HepG2 (cell line): Measurements from ENCODE around the gene MDP1. TPM values are rescaled to one million over a fixed set of nuclear protein-coding genes. Genes with fewer than 3 reads are reported as not detected.

Experiments
- AKAP8 ChIP-seq: sonication (generic); formaldehyde crosslinking; IDR thresholded peaks from 2 replicates; pipeline ENCODE4 v1.5.1; 2020; ENCODE audit warnings: mild to moderate bottlenecking, missing genetic modification reagents
- CBX1 ChIP-seq: IDR thresholded peaks from one replicate; pipeline ENCODE4 v1.6.1; 2016; ENCODE audit warnings: antibody characterized with exemption, low read depth
- FOXC1 ChIP-seq: sonication (generic); formaldehyde crosslinking; IDR thresholded peaks from 2 replicates; pipeline ENCODE4 v1.8.0; 2022; ENCODE audit warnings: mild to moderate bottlenecking, missing genetic modification reagents, borderline replicate concordance
- HES4 ChIP-seq: sonication (generic); formaldehyde crosslinking; IDR thresholded peaks from 2 replicates; pipeline ENCODE4 v1.9.0; 2021; ENCODE audit warnings: mild to moderate bottlenecking, missing genetic modification reagents, borderline replicate concordance
- HNF1A ChIP-seq, 2 experiments: sonication (generic) in 1 of 2; formaldehyde crosslinking in 1 of 2; IDR thresholded peaks; 2 replicates each; pipeline versions ENCODE4 v1.4.0 to v1.6.1; 2016 to 2020; ENCODE audit warnings: borderline replicate concordance in 1 of 2, low read depth in 1 of 2, mild to moderate bottlenecking in 1 of 2, missing genetic modification reagents in 1 of 2
- IRF1 ChIP-seq: sonication (generic); formaldehyde crosslinking; IDR thresholded peaks from 2 replicates; pipeline ENCODE4 v1.4.0; 2020; ENCODE audit warnings: low read depth, mild to moderate bottlenecking, missing genetic modification reagents
- MED8 ChIP-seq: sonication (generic); formaldehyde crosslinking; IDR thresholded peaks from 2 replicates; pipeline ENCODE4 v1.8.1; 2023; ENCODE audit warnings: mild to moderate bottlenecking, missing genetic modification reagents; ENCODE audit not compliant: insufficient replicate concordance
- MTA1 ChIP-seq: sonication (generic); formaldehyde crosslinking; IDR thresholded peaks from 2 replicates; pipeline ENCODE4 v1.4.0; 2020; ENCODE audit warnings: missing genetic modification reagents, mild to moderate bottlenecking, borderline replicate concordance
- PATZ1 ChIP-seq: sonication (generic); formaldehyde crosslinking; IDR thresholded peaks from 2 replicates; pipeline ENCODE4 v1.4.0; 2020; ENCODE audit warnings: missing genetic modification reagents
- POLR2AphosphoS5 ChIP-seq: IDR thresholded peaks from 2 replicates; pipeline ENCODE4 v1.6.1; 2012; ENCODE audit warnings: low read depth, low read length
- RARA ChIP-seq: IDR thresholded peaks from 2 replicates; pipeline ENCODE4 v1.6.1; 2016; ENCODE audit warnings: missing genetic modification reagents, missing compliant biosample characterization
- SMAD1 ChIP-seq: sonication (generic); formaldehyde crosslinking; IDR thresholded peaks from 2 replicates; pipeline ENCODE4 v1.4.0; 2020; ENCODE audit warnings: missing genetic modification reagents, low read depth, mild to moderate bottlenecking, borderline replicate concordance
- TBX3 ChIP-seq: fragments of 450-650 bp; IDR thresholded peaks from 2 replicates; pipeline ENCODE4 v1.6.1; 2017; ENCODE audit warnings: antibody characterized with exemption, mild to moderate bottlenecking, inconsistent platforms, borderline replicate concordance
- ZBTB25 ChIP-seq: IDR thresholded peaks from 2 replicates; pipeline ENCODE4 v1.6.1; 2018; ENCODE audit warnings: missing genetic modification reagents
- ZNF10 ChIP-seq: sonication (generic); formaldehyde crosslinking; IDR thresholded peaks from 2 replicates; pipeline ENCODE4 v1.4.0; 2020; ENCODE audit warnings: mild to moderate bottlenecking, low read depth, missing genetic modification reagents, borderline replicate concordance
- ZNF232 ChIP-seq: sonication (generic); formaldehyde crosslinking; IDR thresholded peaks from 2 replicates; pipeline ENCODE4 v1.4.0; 2020; ENCODE audit warnings: missing genetic modification reagents, borderline replicate concordance
- ZNF556 ChIP-seq: sonication (generic); formaldehyde crosslinking; IDR thresholded peaks from 2 replicates; pipeline ENCODE4 v1.4.0; 2020; ENCODE audit warnings: mild to moderate bottlenecking, missing genetic modification reagents, borderline replicate concordance
- ZNF569 ChIP-seq: sonication (generic); formaldehyde crosslinking; IDR thresholded peaks from 2 replicates; pipeline ENCODE4 v1.5.0; 2020; ENCODE audit warnings: mild to moderate bottlenecking, missing genetic modification reagents, moderate library complexity, borderline replicate concordance
- ZNF782 ChIP-seq: sonication (generic); formaldehyde crosslinking; IDR thresholded peaks from 2 replicates; pipeline ENCODE4 v1.4.0; 2020; ENCODE audit warnings: missing genetic modification reagents, mild to moderate bottlenecking, borderline replicate concordance
- ZNF883 ChIP-seq: sonication (generic); formaldehyde crosslinking; IDR thresholded peaks from 2 replicates; pipeline ENCODE4 v1.5.1; 2020; ENCODE audit warnings: mild to moderate bottlenecking, missing genetic modification reagents; ENCODE audit errors: not compliant biosample characterization
- polyA plus RNA-seq, 8 experiments: library from polyadenylated mRNA; depleted of rRNA in 3 of 8; stranded (reverse) in 7 of 8; unstranded in 1 of 8; fragments of >200 nt; fragmentation: Illumina TruSeq in 4 of 8; extraction: Trizol in 4 of 8; gene quantifications; 2 replicates each; pipeline versions ENCODE4 v1.2.1 to v1.2.3, GENCODE V29; 2011 to 2016; ENCODE audit warnings: low read depth in 4 of 8, missing spikeins in 1 of 8, mixed read lengths in 1 of 8; ENCODE audit not compliant: insufficient read depth in 1 of 8
- total RNA-seq, 5 experiments: library from RNA; depleted of rRNA; stranded (reverse); fragments of >200 nt; fragmentation: Illumina TruSeq; extraction: Trizol; gene quantifications; 2 replicates each; pipeline ENCODE4 v1.2.3, GENCODE V29; 2016; ENCODE audit warnings: low read depth in 1 of 5

Gene MDP1
- total and polyA plus RNA-seq, 2 of the 13 experiments (the other 11 are each of a cell fraction or from before 2014, with no cell fraction given) = 44.1 to 48.7 TPM

GRCh38 chr14:24255931-24256711 is 40.3 kb upstream of the MDP1 start (continued):
- TF ChIP-seq HNF1A (IDR thresholded peaks at IDR 0.05; ENCODE audit: low read depth) = no peak
- no peak; the same call in 1 of the 2 replicates for TF ChIP-seq HNF1A (CRISPR knock-in tag; IDR thresholded peaks at IDR 0.05; ENCODE audit: borderline replicate concordance)
- no peak for TF ChIP-seq ZNF556 (CRISPR knock-in tag)
- TF ChIP-seq MED8 (CRISPR knock-in tag) = no peak
- peak; percentile 71; the same call in 1 of the 2 replicates for TF ChIP-seq PATZ1 (CRISPR knock-in tag)
- no peak for TF ChIP-seq POLR2AphosphoS5
- TF ChIP-seq ZNF883 (CRISPR knock-in tag) = no peak
- no peak for TF ChIP-seq ZNF569 (CRISPR knock-in tag)
- TF ChIP-seq TBX3 = no peak
- peak; percentile 34; the same call in 1 of the 2 replicates for TF ChIP-seq HES4 (CRISPR knock-in tag)
- no peak for TF ChIP-seq ZNF10 (CRISPR knock-in tag)
- no peak for TF ChIP-seq AKAP8 (CRISPR knock-in tag)
- TF ChIP-seq CBX1 = no peak
- TF ChIP-seq ZNF782 = no peak
- no peak for TF ChIP-seq IRF1
- TF ChIP-seq MTA1 (CRISPR knock-in tag) = peak; percentile 97; the same call in 1 of the 2 replicates
- 0 out of 2 replicates have a peak, but pooled peaks have one; percentile 36 for TF ChIP-seq SMAD1 (CRISPR knock-in tag)
- no peak for TF ChIP-seq ZNF232 (CRISPR knock-in tag)
- TF ChIP-seq FOXC1 (CRISPR knock-in tag) = no peak
- TF ChIP-seq RARA (CRISPR knock-in tag) = peak; percentile 81
- no peak for TF ChIP-seq ZBTB25 (CRISPR knock-in tag)
